ENCODE results near the gene CCDC158.
"Not testable (repeated sequence)": the region's sequence is repeated elsewhere in the genome, so short reads cannot be mapped to it uniquely, and the experiment has no call there.

CCDC158 gene

GRCh38 chr4:76429636-76430035, 8.7 kb upstream of the CCDC158 start:
- no peak for DNase-seq (ENCODE audit: low read depth)

GRCh38 chr4:76426272-76426671, 5.3 kb upstream of the CCDC158 start:
- no peak for DNase-seq (ENCODE audit: low read depth)

GRCh38 chr4:76423159-76423558, 2.2 kb upstream of the CCDC158 start:
- DNase-seq (ENCODE audit: low read depth) = not testable (repeated sequence)

GRCh38 chr4:76420188-76420761, 666 bp downstream of the CCDC158 start:
- DNase-seq (ENCODE audit: low read depth) = no peak

GRCh38 chr4:76410636-76411035, 10.3 kb downstream of the CCDC158 start:
- DNase-seq (ENCODE audit: low read depth) = no peak

GRCh38 chr4:76407440-76408119, 13.4 kb downstream of the CCDC158 start:
- DNase-seq (ENCODE audit: low read depth) = no peak

- DNase-seq (ENCODE audit: low read depth) = no peak
Observed at GRCh38 chr4:76406081-76406480, 14.9 kb downstream of the CCDC158 start.

- DNase-seq (ENCODE audit: low read depth) = no peak
Observed at GRCh38 chr4:76401654-76402053, 19.3 kb downstream of the CCDC158 start.

- DNase-seq (ENCODE audit: low read depth) = no peak
Observed at GRCh38 chr4:76388160-76388908, 32.6 kb downstream of the CCDC158 start.

GRCh38 chr4:76386566-76387305, 34.2 kb downstream of the CCDC158 start:
- DNase-seq (ENCODE audit: low read depth) = no peak

- DNase-seq (ENCODE audit: low read depth) = no peak
Observed at GRCh38 chr4:76385974-76386373, 35.0 kb downstream of the CCDC158 start.

GRCh38 chr4:76384052-76384451, 36.9 kb downstream of the CCDC158 start:
- no peak for DNase-seq (ENCODE audit: low read depth)

- no peak for DNase-seq (ENCODE audit: low read depth)
Observed at GRCh38 chr4:76383001-76383400, 37.9 kb downstream of the CCDC158 start.

- DNase-seq (ENCODE audit: low read depth) = no peak
Observed at GRCh38 chr4:76381986-76382385, 39.0 kb downstream of the CCDC158 start.

GRCh38 chr4:76380561-76380960, 40.4 kb downstream of the CCDC158 start:
- DNase-seq (ENCODE audit: low read depth) = no peak

- DNase-seq (ENCODE audit: low read depth) = no peak
Observed at GRCh38 chr4:76377911-76378310, 43.0 kb downstream of the CCDC158 start.

GRCh38 chr4:76377481-76377901, 43.5 kb downstream of the CCDC158 start:
- no peak for DNase-seq (ENCODE audit: low read depth)

- no peak for DNase-seq (ENCODE audit: low read depth)
Observed at GRCh38 chr4:76376534-76376933, 44.4 kb downstream of the CCDC158 start.

- DNase-seq (ENCODE audit: low read depth) = no peak
Observed at GRCh38 chr4:76375703-76376102, 45.2 kb downstream of the CCDC158 start.

GRCh38 chr4:76374798-76375197, 46.1 kb downstream of the CCDC158 start:
- DNase-seq (ENCODE audit: low read depth) = no peak

GRCh38 chr4:76373919-76374552, 46.9 kb downstream of the CCDC158 start:
- no peak for DNase-seq (ENCODE audit: low read depth)

- DNase-seq (ENCODE audit: low read depth) = no peak
Observed at GRCh38 chr4:76366737-76367136, 54.2 kb downstream of the CCDC158 start.
